Transverse colon (tissue), 4 donors: ENCODE results near the gene ACSS3. TPM values are rescaled to one million over a fixed set of nuclear protein-coding genes. Genes with fewer than 3 reads are reported as not detected.
"Not testable (repeated sequence)": the region's sequence is repeated elsewhere in the genome, so short reads cannot be mapped to it uniquely, and the experiment has no call there.

Source experiments
- DNase-seq: peaks from one replicate; pipeline ENCODE4 v3.0.0-alpha.2; 2019
- H3K27ac ChIP-seq, 4 donors: fragments of 200-600 bp; sonication (generic); 2 replicates each; pipeline ENCODE4 v1.5.1; 2016 to 2018; ENCODE audit warnings: inconsistent platforms in 4 of 4
- H3K27me3 ChIP-seq: fragments of 200-600 bp; sonication (generic); 2 replicates; pipeline ENCODE4 v1.5.1; 2017; ENCODE audit warnings: inconsistent platforms
- H3K36me3 ChIP-seq, 4 donors: fragments of 200-600 bp; sonication (generic); 2 replicates each; pipeline ENCODE4 v1.5.1; 2017 to 2019; ENCODE audit warnings: inconsistent platforms in 4 of 4
- H3K4me1 ChIP-seq, 4 donors: fragments of 200-600 bp; sonication (generic); 2 replicates each; pipeline ENCODE4 v1.5.1; 2017 to 2020; ENCODE audit warnings: inconsistent platforms in 4 of 4
- H3K4me3 ChIP-seq, 4 donors: fragments of 200-600 bp; sonication (generic); 1 replicate in 1 of 4; 2 replicates in 3 of 4; pipeline versions ENCODE4 v1.5.1 to v1.6.1; 2017 to 2019; ENCODE audit warnings: inconsistent platforms in 4 of 4
- H3K9me3 ChIP-seq, 2 donors: fragments of 200-600 bp; sonication (generic); 2 replicates each; pipeline ENCODE4 v1.5.1; 2017 to 2019; ENCODE audit warnings: inconsistent platforms in 2 of 2
- CTCF ChIP-seq, 5 experiments: fragments of 200-600 bp in 3 of 5; fragments of 450-650 bp in 2 of 5; sonication (generic) in 3 of 5; IDR thresholded peaks; 1 replicate in 2 of 5; 2 replicates in 3 of 5; pipeline ENCODE4 v1.5.1; 2016 to 2017; ENCODE audit warnings: antibody characterized with exemption in 5 of 5, inconsistent platforms in 3 of 5, mild to moderate bottlenecking in 2 of 5, moderate library complexity in 1 of 5
- EP300 ChIP-seq: sonication (generic); formaldehyde crosslinking; IDR thresholded peaks from one replicate; pipeline ENCODE4 v1.6.1; 2017; ENCODE audit warnings: antibody characterized with exemption, low read depth
- POLR2A ChIP-seq: fragments of 450-650 bp; IDR thresholded peaks from one replicate; pipeline ENCODE4 v1.6.1; 2016; ENCODE audit warnings: antibody characterized with exemption, mild to moderate bottlenecking, moderate library complexity
- POLR2AphosphoS5 ChIP-seq, 3 donors: sonication (generic); formaldehyde crosslinking; IDR thresholded peaks; one replicate each; pipeline ENCODE4 v1.6.1; 2016; ENCODE audit warnings: antibody characterized with exemption in 3 of 3
- WGBS, 2 donors: methylation state at CpG; one replicate each; pipeline ENCODE4 v1.1.5; 2018; ENCODE audit warnings: low coverage in 1 of 2; 5-methylcytosine and 5-hydroxymethylcytosine counted together
- in situ Hi-C, 4 donors: fragments of 200-750 bp; cut with MboI; loops; one replicate each; pipeline versions ENCODE4 v1.15.0 to v1.15.1; 2017; ENCODE audit warnings: low sequenced_read_pairs in 3 of 4, low pct_ligation_motif_present in 1 of 4, low pct_unique_long_range_greater_than_20kb in 1 of 4
- intact Hi-C: fragments of 100-400 bp; cut with DNase I; formaldehyde crosslinking; loops from one replicate; pipeline ENCODE4 v1.15.1; 2023; ENCODE audit warnings: low total_unique reads
- total RNA-seq, 4 donors: library from RNA; depleted of rRNA; stranded (reverse); fragments of >200 nt; gene quantifications; one replicate each; pipeline ENCODE4 v1.1.0, GENCODE V29; 2016

Gene ACSS3
- total RNA-seq: 10 to 100 TPM in 1 of 4 donors, 1 to 10 TPM in 3; 4.1 to 10.3 (median 8.0) TPM

- Histone ChIP-seq H3K4me3 (peak within 1 kb of the TSS; percentile 28 to 57 (median 38)), H3K36me3 (no peaks in the 10 kb centered on the region), H3K4me1 (peaks cover 0 to 8% (median 3%) of the 10 kb centered on the region in 4 donors), H3K27me3 (peaks cover 24% of the 10 kb centered on the region), H3K27ac (peak within 1 kb of the TSS; percentile 48 to 79 (median 72)), H3K9me3 (no peaks in the 10 kb centered on the region)
- in situ Hi-C loops (no loop called here), intact Hi-C loops (no loop called here)
- no peak for TF ChIP-seq EP300
- no peak for TF ChIP-seq POLR2A
- TF ChIP-seq CTCF (IDR thresholded peaks at IDR 0.05): no peak
- 41% methylated on average over 49 of the region's 49 CpGs; no CpG with 5 or more reads in 1 of the 2 donors for WGBS, 2 donors
- no peak for DNase-seq
Observed at GRCh38 chr12:81077686-81078441, at the start of gene ACSS3. Gene ACSS3, plus strand, starts transcription at chr12:81078079. Its CDS starts 42 bp downstream, at chr12:81078121.

- Histone ChIP-seq H3K9me3 (no peaks in the 10 kb centered on the region), H3K27me3 (no peaks in the 10 kb centered on the region), H3K4me1 (no peaks in the 10 kb centered on the region), H3K27ac (no peak overlapping the region), H3K4me3 (no peak overlapping the region), H3K36me3 (no peaks in the 10 kb centered on the region)
- DNase-seq: no peak
- WGBS, 2 donors: 64 to 67% methylated on average over 1 of the region's 1 CpG
- TF ChIP-seq CTCF (IDR thresholded peaks at IDR 0.05) (no peak), POLR2AphosphoS5 (IDR thresholded peaks at IDR 0.05) (no peak), POLR2A (no peak), EP300 (no peak)
- in situ Hi-C loops: no loop called here
- intact Hi-C loops: no loop called here
Observed at GRCh38 chr12:81034926-81035325, 43.0 kb upstream of the ACSS3 start.

- WGBS, 2 donors: 65 to 72% methylated on average over 2 of the region's 2 CpGs
- Histone ChIP-seq H3K27ac (no peak overlapping the region), H3K27me3 (no peaks in the 10 kb centered on the region), H3K4me3 (no peak overlapping the region), H3K9me3 (no peaks in the 10 kb centered on the region), H3K4me1 (no peaks in the 10 kb centered on the region), H3K36me3 (no peaks in the 10 kb centered on the region)
- TF ChIP-seq CTCF (IDR thresholded peaks at IDR 0.05) (no peak), EP300 (no peak), POLR2AphosphoS5 (IDR thresholded peaks at IDR 0.05) (no peak), POLR2A (no peak)
- no peak for DNase-seq
- intact Hi-C loops: no loop called here
- in situ Hi-C loops: no loop called here
Observed at GRCh38 chr12:81039231-81039630, 38.6 kb upstream of the ACSS3 start.

- no peaks in the 10 kb centered on the region for H3K4me1 ChIP-seq
- DNase-seq: no peak
- H3K27me3 ChIP-seq: no peaks in the 10 kb centered on the region
- H3K36me3 ChIP-seq: no peaks in the 10 kb centered on the region
- TF ChIP-seq EP300 (no peak), CTCF (IDR thresholded peaks at IDR 0.05) (no peak), POLR2A (no peak), POLR2AphosphoS5 (IDR thresholded peaks at IDR 0.05) (no peak)
- in situ Hi-C loops (no loop called here), intact Hi-C loops (no loop called here)
- H3K9me3 ChIP-seq: no peaks in the 10 kb centered on the region
- H3K4me3 ChIP-seq: no peak overlapping the region
- WGBS, 2 donors: 82% methylated on average over 1 of the region's 1 CpG
- H3K27ac ChIP-seq: no peak overlapping the region
Observed at GRCh38 chr12:81043979-81044740, 33.7 kb upstream of the ACSS3 start.

GRCh38 chr12:81064971-81065370 lies 12.9 kb upstream of the ACSS3 start:
- H3K4me3 ChIP-seq, H3K36me3 ChIP-seq, in situ Hi-C loops, H3K27ac ChIP-seq, H3K27me3 ChIP-seq, intact Hi-C loops, DNase-seq, H3K9me3 ChIP-seq, H3K4me1 ChIP-seq: not testable (repeated sequence)
- WGBS, 2 donors: 90% methylated on average over 10 of the region's 11 CpGs; no CpG with 5 or more reads in 1 of the 2 donors
